Jurkat, Clone E6-1 (cell line): ENCODE measurements around the gene DNAJC27. TPM values are rescaled to one million over a fixed set of nuclear protein-coding genes. Genes with fewer than 3 reads are reported as not detected.
"Not testable (repeated sequence)": the region's sequence is repeated elsewhere in the genome, so short reads cannot be mapped to it uniquely, and the experiment has no call there.

ENCODE experiments used
- DNase-seq: peaks from one replicate; pipeline ENCODE4 v3.0.0-alpha.2; 2011; ENCODE audit warnings: low read depth, low spot score
- H3K4me3 ChIP-seq: 2 replicates; pipeline ENCODE4 v1.5.1; 2011; ENCODE audit warnings: mild to moderate bottlenecking, low read length, control low read depth, moderate library complexity
- polyA plus RNA-seq: library from polyadenylated mRNA; unstranded; fragments of >200 nt; gene quantifications from one replicate; pipeline ENCODE4 v1.2.1, GENCODE V29; 2012; ENCODE audit warnings: missing spikeins; ENCODE audit not compliant: insufficient read length, insufficient read depth

The DNAJC27 gene
- 4.0 TPM for polyA plus RNA-seq

DNA sequence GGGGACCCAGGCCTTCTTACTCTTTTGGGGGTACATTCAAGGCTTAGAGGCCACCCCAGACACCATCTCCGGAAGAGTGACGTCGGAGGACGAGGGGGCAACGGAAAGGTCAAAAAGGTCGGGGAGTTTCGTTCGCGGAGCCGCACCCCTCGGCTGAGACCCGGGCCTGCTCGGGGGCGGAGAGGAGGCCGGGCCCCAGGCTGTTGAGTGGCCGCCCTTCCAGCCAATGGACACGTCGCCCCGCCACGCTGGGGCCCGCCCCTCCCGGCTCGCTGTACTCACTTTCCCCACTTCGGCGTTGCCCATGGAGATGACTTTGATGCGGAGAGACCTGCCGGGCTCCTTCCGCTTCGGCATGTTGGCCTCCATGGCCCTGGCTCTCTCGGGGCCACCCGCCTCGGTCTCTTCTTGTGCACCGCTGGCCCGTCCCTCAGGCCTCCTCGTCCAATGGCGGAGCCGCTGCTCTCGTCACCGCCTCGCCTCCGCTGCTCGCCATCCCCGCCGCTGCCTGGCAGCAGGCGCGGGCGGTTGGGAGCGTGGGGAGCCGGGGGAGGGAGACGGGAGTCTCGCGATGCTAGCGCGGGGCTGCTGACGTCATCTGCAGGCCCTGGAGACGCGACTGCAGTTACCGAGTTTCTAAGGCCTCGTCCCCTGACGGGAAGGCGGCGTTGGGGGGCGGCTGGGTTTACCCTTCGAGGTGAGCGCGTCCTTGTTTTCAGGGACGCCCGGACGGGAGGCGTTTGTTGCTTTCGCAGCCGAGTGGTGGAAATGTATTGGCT, at the start of gene DNAJC27:
Gene DNAJC27 (minus strand): TSS at position 420 of the 779 bp plus-strand sequence. CDS start 51 bp downstream, at position 369.
- DNase-seq: peak; percentile 97
- H3K4me3 ChIP-seq: peak within 1 kb of the TSS; percentile 91

DNA sequence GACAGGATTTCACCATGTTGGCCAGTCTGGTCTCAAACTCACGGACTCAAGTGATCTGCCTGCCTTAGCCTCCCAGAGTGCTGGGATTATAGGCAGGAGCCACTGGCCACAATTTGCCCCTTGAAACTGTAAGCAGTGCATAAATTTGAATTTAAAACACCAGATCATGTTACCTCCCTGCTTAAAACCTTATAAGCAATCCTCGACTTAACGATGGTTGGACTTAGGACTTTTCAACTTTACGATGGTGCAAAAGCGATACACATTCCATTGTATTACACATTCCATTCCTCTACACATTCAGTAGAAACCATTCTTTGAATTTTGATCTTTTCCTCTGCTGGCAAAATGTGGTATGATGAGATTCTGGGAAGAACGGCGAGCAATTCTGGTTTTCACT, 46.9 kb upstream of the DNAJC27 start:
- H3K4me3 ChIP-seq: no peak overlapping the region
- no peak for DNase-seq

DNA sequence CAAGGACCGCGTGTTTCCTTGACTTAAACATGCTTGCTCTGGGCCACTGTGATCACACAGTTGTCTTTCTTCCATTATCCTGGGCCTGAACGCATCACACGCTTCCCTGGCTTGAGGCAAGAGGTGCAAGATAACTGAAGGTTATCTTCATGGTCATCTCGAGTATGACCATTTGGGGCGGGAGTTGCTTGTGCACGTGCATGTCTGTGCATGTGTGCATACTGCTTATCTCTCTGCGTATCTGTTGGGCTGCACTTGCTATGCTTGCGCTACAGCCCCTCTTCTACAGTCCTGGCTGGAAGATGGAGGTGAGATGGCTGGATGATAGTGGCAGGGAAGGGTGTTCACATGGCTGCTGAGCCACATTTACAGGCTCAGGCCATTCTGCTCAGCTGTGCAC, 42.9 kb upstream of the DNAJC27 start:
- no peak for DNase-seq
- H3K4me3 ChIP-seq: no peak overlapping the region

DNA sequence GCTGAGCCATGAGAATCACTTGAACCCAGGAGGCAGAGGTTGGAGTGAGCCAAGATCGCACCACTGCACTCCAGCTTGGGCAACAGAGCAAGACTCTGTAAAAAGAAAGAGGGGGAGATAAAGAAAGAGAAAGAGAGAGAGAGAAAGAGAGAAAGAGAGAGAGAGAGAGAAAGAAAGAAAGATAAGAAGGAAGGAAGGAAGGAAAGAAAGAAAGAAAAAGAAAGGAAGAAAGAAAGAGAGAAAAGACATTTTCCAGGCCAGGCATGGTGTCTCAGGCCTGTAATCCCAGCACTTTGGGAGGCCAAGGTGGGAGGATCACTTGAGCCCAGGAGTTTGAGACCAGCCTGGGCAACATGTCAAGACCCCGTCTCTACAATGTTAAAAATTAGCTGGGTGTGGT, 39.6 kb upstream of the DNAJC27 start:
- not testable (repeated sequence) for H3K4me3 ChIP-seq, DNase-seq

DNA sequence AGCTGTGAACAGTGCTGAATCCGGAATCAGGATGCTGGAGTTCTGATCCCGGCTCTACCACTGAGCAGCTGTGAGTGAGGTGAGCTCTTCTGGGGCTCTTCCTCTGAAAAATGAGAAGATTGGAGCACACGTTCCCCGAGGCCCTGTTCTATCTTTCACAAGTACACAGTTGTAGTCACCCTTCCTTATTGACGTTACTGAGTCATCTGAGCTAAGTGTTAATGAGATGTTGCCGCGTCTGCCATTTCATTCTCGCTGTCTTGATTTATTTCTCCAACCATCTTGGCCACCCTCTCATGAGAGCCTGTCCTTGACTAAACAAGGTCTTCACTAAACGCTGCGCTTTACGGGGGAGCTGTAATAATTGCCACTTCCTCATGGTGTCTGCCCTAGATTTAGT, 38.2 kb upstream of the DNAJC27 start:
- DNase-seq: no peak

DNA sequence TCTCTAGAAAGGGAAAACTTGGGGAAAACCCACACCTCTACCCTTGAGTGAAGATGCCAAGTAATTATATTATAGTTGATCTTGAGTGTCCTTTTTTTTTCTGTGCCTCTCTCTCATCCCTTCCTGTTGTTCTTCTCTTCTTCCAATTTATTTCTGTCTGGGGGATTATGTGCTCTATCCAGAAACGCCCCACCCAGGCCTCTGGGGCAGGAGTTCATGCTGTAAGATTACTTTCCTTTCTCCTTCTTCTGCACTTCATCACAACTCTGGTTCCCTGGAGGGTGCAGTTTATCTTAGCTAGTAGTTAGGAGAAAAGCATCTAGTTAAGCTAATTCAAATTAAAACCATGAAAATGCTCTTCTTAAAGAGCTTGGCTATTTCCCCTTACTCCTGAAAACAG, 30.3 kb upstream of the DNAJC27 start:
- no peak overlapping the region for H3K4me3 ChIP-seq
- DNase-seq: no peak

More for the DNA sequence above, 38.2 kb upstream of the DNAJC27 start:
- no peak overlapping the region for H3K4me3 ChIP-seq

DNA sequence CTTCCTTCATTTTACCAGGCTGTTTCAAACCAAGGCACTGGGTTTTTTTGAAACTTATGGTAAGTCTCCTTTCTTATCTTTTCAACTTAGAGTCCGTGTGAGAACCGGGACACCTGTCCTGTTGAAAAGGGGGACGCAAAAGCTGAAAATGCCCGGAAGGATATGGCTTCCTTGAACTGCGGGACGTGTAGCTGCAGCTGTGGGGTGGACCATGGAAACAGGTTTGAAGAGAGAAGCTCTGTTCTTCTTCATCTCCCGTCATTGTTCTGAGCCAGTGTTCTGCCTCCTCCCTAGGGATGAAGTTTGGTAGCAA, 29.5 kb upstream of the DNAJC27 start:
- no peak overlapping the region for H3K4me3 ChIP-seq
- no peak for DNase-seq

DNA sequence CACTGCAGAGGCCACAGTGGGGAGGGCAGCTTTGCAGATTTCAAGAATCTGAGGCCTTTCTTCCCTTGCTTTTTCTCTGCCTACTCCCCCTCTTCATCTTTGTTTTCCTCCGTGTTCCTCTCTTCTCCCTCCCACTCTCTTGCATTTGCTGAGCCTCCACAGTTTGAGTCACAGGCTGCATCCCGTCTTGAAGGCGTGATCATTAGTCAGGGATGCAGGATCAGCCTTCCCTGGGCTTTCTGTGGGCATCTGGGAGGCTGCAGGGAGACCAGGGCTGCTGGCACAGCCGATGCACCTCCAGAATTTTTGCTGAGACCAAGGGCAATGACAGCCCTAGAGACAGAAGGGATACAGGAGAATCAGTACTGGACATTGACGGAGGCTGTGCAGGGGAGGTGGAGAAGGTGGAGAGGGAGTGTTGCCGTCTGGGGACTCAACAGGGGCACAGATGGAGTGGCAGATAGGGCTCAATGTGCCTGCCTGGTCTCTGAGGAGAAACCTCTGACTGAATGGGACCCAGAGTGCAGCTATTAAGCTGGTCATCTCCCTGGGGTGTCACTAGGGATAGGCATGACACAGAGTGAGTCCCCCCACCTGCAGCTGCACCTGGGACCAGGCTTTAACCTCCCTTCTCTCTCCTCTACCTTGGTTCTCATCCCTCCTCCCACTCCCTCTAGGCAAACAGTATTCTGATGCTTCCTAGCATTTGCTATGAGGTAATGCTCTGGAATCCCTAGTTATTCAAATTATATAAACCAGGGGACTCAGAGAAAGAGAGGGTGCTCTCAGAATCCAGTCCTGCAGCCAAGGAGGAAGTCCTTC, 29.0 kb upstream of the DNAJC27 start:
- no peak for DNase-seq
- no peak overlapping the region for H3K4me3 ChIP-seq

DNA sequence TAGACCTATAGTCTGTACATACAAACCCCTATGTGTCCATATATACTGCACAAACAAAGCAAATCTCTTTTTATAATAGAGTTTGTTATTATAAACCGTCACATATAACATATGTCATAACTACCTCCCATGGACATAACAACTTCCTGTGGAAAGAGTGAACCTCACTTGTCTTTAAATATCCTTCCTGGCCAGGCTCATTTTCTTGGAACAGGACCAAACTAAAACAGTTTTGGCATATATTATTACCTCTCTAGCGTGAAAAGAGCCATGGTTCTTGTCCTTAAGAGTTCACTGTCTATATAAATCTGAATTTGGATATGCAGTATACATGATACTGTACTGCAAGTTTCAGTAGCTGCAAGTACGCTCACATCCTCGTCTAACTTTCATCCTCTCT, 28.3 kb upstream of the DNAJC27 start:
- DNase-seq: no peak
- no peak overlapping the region for H3K4me3 ChIP-seq

DNA sequence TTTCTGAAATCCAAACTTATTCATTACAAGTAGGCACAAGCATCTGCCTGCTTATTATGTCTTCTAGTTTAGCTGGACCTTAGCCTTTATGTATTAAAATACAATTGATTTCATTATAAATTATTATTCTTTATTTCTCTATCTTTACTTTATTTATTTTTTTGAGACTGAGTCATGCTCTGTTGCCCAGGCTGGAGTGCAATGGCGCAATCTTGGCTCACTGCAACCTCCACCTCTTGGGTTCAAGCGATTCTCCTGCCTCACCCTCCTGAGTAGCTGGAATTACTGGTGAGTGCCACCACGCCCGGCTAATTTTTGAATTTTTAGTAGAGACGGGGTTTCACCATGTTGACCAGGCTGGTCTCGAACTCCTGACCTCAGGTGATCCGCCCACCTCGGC, 27.3 kb upstream of the DNAJC27 start:
- not testable (repeated sequence) for DNase-seq, H3K4me3 ChIP-seq

DNA sequence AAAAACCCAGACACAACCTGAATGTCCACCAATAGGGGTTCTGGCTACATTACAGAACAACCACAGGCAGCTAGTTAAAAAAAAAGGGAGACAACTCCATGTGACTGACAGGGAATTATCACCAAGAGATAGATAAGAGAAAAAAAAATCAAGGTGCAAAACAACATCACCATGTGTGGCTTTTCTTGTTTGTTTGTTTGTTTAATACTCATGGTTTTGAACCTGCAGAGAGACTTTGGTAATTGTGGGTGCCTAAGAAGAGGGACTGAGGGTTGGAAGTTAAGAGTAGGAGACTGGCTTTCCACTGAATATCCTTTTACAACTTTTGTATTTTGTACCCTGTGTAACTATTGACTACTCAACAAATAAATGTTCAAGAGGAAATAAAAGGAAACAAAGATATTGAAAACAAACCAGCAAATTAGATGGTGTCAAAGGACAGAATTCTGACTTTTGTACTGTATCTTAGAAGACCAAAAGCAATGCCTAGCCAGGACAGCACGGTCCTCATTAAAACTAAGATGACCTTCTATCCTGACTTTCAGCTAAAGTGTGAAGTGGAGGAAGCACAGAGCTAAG, 22.5 kb upstream of the DNAJC27 start:
- DNase-seq: no peak
- H3K4me3 ChIP-seq: no peak overlapping the region

DNA sequence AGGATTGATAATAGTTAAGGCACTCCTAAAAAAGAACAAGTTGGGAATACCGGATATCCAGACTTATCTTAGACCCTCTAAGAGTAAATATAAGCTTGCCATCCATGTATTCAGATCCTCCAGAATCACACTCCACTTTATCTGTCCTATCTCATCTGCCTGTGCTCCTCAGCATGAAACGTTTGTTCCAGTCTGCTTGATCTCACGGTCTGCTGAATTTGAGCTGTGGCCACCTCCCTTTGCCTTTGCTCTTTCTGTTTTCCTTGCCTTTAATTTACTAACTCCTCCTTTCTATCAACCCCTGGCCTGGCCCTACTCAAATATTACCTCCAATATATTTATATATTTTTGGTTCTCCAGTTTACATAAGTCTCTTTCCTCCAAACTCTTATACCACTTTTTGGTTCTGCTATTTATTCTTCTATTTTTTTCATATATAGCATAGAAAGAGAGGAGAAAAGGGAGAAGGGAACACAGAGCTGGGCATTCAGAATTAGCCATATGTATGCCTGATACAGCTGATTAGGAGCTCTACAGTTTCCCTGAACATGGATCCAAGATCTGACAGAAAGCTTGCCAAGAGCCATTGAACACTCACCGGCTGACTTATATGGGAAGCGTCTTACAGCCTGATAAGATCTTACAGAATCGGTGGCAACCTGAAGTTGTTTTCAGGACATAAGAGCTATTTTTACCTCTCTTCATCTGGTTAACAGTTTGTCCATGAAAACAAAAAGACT, 21.8 kb upstream of the DNAJC27 start:
- no peak for DNase-seq

DNA sequence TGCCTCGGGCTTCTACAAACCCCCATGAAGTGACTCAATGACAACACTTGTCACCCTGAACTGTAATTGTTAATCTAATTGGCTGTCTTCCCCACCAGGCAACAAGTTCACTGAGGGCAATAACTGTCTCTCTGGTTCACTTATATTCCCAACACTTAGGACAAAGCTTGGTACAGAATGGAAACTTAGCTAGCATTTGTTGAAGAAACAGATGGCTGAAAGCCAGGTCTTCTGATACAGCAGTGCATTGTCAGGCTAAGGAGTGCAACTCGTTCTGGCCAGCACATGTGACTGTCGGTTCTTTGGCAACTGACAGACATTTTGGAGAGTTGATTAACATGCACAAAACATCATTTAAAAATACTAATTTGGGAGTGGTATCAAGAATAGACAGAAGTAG, 14.6 kb upstream of the DNAJC27 start:
- H3K4me3 ChIP-seq: no peak overlapping the region
- DNase-seq: no peak

More for the DNA sequence above, 21.8 kb upstream of the DNAJC27 start:
- no peak overlapping the region for H3K4me3 ChIP-seq

DNA sequence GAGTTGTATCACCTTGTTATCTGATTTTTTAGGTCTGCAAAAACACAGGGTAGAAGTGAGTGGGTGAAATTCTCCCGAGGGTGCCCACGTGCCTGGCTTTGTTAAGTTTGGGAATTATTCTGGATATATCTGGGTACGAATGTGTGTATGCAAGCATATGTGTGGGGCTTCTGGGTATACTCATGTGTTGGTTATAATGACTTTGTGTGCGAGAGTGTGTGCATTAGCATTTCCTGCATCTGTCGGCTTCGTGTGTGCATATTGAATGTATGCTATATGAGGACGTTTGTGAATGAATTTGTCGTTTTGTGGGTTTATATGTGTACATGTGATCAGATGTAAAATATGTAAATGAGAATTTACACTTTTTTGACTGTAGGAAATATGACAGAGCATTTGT, 13.8 kb upstream of the DNAJC27 start:
- no peak for DNase-seq
- no peak overlapping the region for H3K4me3 ChIP-seq

DNA sequence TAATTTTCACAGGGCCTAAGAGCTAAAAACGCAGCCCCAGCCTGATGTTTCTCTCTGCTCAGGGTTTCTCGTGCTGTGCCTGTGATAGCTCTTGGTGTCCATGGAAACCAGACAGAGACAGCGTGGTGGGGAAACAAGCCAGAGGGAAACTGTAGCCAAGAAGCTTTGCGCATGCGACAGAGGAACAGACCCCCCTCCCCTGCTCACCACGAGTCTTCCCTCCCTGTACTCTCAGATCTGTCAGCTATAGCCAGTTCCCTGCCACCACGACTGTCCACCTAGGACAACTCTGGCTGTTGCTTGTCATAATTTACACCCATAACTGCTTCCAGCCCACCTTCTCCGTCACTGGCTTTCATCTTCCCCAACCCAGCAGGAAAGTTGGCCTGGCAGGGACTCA, 13.2 kb upstream of the DNAJC27 start:
- H3K4me3 ChIP-seq: no peak overlapping the region
- no peak for DNase-seq

DNA sequence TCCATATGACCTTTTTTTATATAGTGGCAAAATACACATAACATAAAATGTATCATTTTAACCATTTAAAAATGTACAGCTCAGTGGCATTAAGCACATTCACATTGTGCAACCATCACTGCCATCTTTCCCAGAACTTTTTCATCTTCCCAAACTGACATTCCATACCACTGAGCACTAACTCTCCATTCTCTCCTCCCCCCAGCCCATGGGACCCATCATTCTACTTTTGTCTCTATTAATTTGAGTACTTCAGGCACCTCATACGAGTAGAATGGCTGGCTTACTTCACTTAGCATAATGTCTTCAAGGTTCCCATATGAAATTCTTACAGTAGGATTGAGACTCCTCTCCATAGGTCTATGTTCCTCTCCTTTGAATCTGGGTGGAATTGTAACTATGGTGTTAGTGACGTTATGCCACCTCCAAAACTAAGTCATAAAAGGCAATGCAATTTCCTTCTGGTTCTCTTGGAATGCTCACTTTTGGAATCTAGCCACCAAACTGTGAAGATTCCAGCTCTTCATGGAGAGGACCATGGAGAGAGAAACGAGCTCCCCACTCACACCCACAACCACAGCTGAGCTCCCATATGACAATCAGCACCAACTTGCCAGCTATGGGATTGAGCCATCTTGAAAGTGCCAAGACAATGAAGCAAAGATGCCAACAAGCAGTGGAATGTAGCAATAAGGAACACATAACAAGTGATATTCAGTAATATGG, 9.8 kb upstream of the DNAJC27 start:
- H3K4me3 ChIP-seq: no peak overlapping the region
- DNase-seq: no peak

DNA sequence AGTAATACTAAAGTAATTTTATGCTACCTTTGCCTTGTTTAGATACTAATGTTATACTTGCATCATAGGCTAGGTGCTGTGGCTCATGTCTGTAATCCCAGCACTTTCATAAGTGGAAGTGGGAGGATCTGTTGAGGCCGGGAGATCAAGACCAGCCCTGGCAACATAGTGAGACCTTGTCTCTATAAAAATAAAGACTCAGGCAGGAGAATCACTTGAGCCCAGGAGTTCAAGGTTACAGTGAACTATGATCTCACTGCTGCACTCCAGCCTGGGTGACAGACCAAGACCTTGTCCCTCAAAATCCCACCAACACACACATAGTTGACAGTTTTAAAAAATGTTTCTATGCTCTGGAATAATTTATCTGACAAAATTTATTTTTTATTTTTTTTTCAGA, 6.9 kb upstream of the DNAJC27 start:
- no peak overlapping the region for H3K4me3 ChIP-seq
- DNase-seq: no peak

DNA sequence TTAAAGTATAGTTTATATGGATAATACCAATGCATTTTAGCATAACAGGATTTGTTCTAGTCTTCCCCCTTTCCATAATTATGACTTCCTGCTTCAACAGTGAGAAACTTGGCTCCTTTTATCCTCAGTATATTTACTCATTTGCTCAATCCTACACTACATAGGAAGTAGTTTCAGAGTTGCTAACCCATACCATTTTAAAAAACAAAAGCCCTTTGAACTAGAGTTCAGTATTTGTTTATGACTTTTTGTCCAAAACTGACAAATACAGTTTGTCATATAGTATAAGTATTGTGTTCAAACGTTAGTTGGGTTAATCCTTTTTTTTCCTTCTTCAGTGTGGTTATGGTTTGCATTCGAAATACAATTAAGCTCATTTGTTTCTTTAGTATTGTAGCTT, 5.9 kb upstream of the DNAJC27 start:
- H3K4me3 ChIP-seq: no peak overlapping the region
- no peak for DNase-seq

DNA sequence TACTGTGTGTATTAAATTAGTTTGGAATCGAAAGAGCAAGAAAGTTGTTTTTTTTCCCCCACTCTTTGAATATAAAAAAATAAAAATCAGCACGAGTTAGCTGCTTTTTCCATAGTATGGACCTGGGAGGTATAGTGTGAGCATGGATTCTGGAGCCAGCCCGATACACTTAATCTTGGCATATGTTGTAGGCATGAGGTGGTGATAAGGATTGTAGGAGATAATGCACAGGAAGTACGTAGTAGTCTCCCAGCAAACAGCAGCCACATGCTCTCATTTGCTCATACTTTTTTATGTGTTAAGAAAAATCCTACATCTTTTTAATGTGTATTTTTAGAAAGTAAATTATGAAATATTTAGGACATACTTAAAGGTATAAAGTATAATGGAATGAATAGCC, 2.1 kb upstream of the DNAJC27 start:
- H3K4me3 ChIP-seq: no peak overlapping the region
- DNase-seq: no peak
